CD4-positive, alpha-beta T cell treated with Interleukin-6 for 4 hours (primary cell): ENCODE data around the gene PASK.
A peak's percentile ranks its signal among the peaks of the same experiment; 100 is the strongest.
"Not testable (repeated sequence)": the region's sequence is repeated elsewhere in the genome, so short reads cannot be mapped to it uniquely, and the experiment has no call there.

ENCODE experiments used
- DNase-seq: peaks from one replicate; pipeline ENCODE4 v3.0.0-alpha.2; 2020; ENCODE audit warnings: mixed read lengths

The PASK gene

DNA sequence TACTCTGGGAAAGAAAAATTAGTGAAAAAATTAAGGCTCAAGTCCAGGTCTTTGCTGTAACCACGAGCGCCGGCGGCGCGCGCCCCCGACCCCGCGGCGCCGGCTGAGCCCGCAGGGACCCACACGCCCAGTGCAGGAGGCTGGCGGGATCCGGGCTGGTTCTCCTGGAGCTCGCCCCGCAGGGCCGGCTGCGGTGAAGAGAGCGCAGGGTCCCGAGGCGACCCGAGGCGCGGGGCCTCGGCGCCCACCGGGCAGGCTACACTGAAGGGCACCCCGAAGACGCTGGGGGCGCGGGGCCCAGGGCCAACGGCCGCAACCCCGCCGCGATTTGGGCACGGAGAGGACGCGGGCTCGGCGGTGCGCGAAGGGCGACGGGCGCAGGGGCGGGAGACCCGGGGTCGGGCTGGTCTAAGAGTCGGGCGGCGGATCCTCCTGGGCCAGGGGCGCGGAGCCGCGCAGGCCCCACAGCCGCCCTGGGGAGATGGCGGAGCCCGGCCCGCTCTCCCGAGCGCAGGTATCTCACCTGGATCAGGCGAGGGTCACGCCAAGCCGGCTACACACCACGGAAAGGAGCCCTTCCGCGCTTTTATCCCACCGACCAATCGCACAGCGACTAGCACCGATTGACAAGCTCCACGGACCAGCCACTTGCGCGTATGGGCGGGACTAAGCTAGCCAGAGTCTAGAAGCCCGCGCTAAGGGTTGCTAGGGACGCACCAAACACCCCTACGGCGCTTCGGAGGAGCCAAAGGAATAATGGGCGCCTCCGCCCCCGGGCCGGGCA lies at the start of gene PASK:
Gene PASK (minus strand): TSS at position 582 of the 784 bp plus-strand sequence. CDS start 6,440 bp downstream, outside the sequence.
- peak; percentile 95 for DNase-seq

DNA sequence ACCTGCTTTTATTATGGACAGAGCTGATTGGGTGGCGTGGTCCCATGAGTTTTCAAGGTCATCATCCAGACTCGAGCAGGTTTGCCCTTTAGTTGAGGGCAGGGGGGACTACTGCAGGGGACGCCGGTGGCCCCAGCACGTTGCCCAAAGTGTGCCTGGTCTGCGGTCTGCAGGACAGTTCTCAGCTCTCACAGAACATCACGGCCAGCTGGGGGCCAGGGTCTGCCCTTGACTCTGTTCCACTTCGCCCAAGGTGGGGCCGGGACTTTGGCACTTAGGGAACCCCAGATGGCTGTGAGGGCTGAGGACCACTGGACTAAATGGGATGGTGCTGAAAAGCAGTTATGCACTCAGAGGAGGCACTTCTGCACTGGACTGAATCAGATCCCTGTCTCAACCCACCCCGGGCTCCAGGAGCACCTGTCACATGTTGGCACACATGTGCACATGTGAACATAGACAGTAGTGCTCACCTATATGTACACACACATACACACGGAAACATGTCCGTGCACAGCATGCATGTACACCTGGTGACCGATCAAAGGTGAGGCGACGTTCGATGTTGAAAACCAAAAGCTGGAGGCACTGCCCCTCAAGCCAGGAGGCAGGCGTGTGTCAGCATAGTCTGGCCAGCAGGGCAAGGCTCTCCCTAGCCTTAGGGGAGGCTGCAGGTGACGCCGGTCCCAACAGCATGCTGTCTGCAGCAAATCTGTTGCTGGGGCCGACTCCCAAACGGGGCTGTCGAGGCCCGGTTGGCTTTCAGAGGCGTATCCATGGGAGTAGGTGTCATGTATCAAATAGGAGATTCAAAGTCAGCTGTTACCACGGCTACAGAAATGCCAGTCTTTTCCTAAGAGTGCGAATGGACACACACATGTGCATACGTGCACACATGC lies 49.4 kb upstream of the PASK start:
- no peak for DNase-seq

DNA sequence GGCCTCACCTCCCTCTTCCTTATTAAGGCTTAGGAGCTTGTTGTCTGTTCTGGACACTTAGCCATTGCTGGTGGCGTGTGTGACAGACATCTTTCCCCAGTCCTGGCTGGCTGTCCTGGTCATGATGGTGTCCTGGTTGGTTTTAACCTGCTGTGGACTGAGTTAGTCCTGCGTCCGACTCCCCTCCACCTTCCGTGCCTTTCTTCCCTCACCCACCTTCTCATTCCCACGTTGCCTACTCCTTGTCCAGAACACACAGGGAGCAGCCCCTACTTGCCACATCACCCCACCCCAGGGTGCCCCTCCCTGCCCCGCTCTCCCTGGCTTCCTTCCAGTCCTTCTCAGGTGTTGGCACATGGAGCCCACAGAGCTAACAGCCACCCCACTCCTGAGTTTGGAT lies 48.7 kb upstream of the PASK start:
- no peak for DNase-seq

DNA sequence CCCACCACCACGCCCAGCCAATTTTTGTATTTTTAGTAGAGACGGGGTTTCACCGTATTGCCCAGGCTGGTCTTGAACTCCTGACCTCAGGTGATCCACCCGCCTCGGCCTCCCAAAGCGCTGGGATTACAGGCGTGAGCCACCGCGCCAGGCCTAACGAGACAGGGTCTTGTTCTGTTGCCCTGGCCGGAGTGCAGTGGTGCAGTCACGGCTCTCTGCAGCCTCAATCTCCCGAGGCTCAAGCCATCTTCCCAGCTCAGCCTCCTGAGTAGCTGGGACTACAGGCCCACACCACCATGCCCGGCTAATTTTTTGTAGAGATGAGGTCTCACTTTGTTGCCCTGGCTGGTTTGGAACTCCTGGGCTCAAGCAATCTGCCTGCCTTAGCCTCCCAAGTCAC lies 48.0 kb upstream of the PASK start:
- not testable (repeated sequence) for DNase-seq

DNA sequence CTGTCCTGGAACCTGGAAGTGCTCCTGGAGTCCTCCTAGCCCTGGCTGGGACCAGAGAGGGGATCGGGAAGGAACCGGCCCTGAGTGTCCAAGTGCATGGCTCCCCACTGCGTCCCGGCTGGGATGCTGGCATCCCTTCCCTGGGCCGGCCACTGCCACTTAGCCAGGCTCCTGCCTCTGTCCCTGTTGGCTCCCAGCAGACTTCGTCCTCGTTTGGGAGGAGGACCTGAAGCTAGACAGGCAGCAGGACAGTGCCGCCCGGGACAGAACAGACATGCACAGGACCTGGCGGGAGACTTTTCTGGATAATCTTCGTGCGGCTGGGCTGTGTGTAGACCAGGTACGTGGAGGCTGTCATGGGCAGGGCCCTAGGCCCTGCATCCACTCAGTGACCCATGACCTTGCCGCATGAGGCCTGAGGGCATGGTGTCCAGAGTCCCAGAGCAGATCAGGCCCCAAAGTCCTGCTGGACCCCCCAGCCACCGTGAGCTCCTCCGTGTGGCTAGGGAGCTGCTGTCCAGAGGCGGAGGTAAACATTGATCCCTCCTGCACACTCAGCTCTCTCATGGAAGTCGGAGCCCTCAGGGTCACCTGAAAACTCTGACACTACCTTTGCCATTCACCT lies 46.3 kb upstream of the PASK start:
- no peak for DNase-seq

DNA sequence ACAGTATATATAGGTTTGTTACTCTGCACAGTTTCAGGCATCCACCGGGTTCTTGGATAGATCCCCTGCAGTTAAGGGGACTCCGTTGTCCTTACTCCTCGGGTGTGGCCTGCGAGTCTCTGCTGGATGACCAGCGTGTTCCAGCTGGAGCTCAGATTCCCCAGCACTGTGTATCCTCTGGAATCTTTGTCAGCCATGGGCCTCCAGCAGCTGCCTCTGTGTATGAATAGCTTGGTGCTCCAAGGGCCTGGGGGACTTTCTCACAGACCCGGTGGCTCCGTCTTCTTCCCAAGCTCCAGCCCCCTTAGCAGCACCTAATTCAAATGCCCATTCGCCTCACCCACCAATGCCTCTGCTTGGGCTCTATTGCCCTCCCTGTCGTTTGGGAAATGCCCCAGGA lies 45.5 kb upstream of the PASK start:
- no peak for DNase-seq

DNA sequence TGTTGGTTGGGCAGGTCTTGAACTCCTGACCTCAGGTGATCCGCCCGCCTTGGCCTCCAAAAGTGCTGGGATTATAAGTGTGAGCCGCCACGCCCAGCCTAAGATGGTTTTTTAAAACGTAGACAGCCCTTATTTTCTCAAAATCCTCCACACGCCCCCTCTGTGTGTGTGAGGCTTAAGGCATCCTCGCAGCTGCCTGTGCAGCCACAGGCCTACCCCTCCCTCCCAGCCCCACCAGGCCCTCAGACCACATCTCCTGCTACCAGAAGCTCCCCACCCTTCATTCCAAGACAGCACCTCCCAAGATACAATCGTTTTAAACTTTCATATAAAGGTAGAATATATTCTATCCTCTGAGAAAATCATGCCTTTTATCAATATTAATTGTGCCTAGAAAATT lies 44.0 kb upstream of the PASK start:
- DNase-seq = no peak

DNA sequence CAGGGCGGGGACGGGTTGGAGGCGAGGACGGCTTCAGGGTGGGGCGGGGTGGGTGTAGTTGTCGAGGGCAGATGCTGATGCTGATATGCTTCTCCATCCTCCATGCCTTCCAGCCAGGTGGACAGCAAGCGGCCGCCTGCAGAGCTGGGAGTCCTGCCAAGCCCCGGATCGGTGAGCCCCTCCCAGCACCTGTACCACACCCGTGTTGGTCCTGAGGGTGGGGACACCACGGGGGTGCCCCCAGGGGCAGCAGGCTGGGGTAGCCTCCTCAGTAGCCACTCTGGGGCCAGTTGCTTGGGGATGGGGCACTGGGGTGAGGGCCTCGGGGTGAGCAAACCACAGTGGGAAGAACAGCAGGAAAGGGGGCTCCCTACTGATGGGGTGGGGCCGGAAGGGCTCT lies 41.8 kb upstream of the PASK start:
- DNase-seq = no peak

DNA sequence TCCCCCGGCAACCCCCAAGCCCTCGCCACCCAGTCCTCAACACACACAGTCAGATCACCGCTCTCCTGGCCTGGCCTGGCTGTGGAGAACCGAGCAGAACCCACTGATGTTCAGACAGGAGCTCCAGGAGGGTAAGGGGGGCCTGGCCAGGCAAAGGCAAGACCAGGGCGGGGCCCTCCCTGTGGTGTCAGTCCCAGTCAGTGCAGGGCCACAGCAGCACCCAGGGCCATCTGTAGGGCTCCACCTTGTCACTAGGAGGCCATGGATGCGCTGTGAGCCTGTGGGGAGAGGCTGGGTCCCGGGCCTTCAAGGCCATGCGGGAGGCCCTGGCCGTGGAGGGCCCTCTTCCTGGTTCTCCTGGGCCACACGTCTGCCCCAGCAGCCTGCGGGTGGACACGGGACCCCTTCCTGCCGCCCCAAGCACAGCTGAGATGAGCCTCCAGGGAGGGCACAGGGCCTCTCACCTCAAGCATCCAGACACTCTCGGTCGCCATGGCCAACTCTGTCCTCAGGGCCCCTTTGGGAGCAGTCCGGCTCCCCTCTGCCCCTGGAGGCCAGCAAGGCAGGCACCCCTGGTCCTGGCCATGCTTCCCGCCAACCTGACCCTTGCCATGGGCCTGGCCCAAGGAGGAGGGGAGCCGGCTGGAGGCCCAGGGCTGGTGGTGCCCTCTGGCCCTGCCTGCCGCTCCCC lies 41.2 kb upstream of the PASK start:
- no peak for DNase-seq

DNA sequence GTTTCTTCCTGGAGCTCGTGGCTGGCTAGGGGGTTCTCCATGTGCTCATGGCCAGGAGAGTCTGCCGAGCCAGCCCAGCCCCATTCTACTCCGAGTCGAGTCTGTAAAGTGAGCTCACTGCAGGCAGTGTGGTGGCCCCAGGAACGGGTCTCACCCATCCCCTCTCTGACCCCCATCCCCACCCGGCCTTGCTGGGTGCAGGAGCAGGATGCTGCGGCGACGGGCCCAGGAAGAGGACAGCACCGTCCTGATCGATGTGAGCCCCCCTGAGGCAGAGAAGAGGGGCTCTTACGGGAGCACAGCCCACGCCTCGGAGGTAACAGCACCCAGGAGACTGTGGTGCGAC lies 40.6 kb upstream of the PASK start:
- DNase-seq = no peak

DNA sequence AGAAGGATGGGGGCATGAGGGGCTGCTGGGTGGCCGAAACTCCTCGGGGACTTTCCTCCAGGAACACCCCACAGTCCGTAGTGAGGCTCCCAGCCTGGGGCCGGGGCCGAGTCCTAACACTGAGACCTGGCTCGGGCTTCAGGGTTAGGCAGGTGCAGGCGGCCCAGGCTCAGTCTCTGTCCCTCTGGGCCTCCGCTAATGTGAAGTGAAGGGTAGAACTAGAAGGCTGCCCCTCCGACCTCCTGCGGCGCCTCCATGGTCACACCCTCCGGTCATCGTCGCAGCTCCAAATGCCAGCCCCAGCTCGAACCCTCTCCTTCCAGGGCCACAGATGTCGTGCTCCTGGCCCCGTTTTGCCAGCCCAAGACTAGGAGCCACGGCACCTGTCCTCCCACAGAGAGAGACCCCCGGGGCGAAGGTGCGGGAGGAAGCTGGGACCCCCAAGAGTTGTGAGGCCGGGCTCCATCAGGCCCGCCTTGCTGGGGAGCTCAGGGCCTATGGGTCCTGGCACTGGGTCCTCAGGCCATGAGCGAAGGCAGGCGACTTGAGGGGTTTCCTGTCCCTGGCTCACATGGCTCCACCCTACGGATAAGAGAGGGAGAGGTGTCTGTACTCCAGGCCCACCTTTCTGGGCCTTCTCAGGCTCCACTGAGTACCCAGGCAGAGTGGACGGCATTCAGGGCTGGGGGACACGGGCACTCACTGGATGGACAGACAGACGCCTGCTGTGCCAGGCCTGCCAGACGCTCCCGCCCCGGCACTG lies 40.0 kb upstream of the PASK start:
- DNase-seq = no peak

DNA sequence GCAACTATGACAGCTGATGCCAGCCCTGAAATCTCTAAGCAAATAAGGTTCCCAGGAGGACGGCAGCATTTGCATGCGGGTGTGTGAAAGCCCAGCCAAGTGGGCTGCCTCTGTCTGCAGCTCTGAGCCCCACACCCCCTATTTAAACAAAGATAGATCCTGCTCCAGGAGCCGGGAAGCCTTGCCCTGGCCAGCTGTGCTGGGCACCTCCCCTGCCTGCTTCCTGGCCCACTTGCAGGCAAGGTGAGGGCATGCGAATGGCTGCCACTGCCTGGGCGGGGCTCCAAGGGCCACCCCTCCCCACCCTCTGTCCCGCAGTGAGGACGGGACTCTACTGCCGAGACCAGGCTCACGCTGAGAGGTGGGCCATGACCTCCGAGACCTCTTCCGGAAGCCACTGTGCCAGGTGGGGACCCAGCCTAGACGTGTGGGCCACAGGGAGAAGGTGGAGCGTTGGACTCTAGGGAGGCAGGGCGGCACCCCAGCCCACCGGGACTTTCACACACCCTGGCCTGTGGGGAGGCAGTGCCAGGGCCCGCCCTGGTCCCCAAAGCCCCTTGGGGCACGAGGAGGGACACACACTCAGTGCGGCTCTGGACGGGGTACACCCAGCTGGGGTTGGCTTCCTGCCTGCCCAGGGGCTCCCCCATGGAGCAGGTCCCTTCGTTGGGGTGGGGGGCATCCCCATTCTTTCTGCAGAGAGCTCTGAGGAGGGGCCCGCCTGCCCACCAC lies 39.3 kb upstream of the PASK start, which contains the start of gene ANO7:
Gene ANO7 (plus strand): TSS at position 317 of the 732 bp plus-strand sequence. CDS start 1,387 bp downstream, outside the sequence.
- no peak for DNase-seq

DNA sequence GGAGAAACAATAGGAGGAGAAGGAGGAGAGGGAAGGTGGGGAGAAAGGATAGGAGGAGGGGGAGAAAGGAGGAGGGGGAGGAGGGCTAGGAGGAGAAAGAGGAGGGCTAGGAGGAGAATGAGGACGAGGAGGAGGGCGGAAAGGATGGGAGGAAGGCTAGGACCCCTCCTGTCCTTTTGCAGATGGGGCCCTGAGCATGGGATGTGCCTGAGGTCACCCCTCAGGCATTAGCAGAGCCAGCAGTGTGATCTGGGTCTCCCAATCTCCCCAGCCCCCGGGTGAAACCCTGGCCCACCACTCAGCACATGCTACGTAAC lies 38.6 kb upstream of the PASK start:
- DNase-seq = no peak

DNA sequence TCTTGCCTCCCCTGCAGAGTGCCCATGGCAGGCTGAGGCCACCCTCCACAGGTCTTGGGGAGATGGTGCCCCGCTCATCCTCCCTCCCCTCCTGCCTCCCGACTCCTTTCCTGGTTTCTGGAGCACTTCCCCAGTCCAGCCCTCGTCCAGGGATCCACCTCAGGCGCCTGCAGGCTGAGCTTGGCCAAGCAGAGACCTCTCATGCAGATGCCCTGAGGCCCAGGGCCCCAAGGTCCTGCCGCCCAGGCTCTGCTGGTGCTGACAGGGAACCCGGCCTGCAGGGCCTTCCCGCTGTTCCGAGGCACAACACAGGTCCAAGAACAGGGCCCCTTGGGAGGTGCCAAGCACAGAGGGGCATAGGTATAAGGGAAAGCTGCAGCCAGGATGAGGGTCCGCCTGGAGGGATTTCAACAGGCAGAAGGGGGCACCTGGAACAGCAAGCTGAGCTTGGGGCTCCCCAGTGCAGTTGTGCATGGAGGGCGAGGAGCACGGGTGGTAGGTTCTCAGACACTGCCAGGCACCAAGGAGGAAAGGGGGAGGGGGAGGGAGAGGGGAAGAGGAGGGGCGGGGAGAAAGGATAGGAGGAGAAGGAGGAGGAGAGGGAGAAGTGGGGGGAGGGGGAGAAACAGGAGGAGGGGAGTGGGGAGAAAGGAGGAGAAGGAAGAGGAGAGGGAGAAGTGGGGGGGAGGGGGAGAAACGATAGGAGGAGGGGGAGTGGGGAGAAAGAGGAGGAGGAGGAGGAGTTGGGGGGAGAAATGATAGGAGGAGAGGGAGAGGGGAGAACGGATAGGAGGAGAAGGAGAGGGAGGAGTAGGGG lies 38.0 kb upstream of the PASK start:
- DNase-seq = no peak

DNA sequence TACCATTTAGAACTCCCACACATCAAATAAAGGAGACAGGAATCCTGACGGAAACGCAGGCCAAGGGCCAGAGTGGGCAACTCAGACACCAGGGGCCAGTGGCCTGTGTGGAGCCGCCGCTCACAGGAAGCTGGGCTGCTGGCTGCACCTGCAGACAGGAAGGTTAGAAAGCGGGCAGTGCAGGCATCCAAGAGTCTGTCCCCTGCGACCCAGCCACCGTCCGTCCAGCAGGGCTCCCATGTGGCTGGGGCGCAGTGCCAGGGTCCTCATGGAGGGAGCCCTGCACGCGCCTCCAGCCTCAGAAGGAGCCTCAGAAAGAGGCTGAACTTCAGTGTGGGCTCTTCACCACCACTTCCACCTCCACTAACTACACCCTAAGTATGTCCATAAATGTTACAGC lies 36.7 kb upstream of the PASK start:
- no peak for DNase-seq

DNA sequence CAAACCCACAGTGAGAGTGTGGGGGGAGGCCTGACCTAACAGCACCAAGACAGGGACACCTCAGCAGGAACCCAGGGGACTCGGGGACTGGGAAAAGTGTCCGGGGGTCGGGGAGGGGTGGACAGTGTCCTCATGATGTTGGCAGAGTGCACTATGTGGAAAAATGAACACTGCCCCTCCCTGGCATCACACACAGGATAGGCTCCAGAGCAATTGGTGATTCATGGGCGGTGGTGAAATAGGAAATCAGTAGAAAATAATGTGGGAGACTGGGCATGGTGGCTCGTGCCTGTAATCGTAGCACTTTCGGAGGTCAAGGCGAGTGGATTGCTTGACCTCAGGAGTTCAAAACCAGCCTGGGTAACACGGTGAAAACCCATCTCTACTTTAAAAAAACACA lies 35.6 kb upstream of the PASK start:
- DNase-seq = no peak

DNA sequence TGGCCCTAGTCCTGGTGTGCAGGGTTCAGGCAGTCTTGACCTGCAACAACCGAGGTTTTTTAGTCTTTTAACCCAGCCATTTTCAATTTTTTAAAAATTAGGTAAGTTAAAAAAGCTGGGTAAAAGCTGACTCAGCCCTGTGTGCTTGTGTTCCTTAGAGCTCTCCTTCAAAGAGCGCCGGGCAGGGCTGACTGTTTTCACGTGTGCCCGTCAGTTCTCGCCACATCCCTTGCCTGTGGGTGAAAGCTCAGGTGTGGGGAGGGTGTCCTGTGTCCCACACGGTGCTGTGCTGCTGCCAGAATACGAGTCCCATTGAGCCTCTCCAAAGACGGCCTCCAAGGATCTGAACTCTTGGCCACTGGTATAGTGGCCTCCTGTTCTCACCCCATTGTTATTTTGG lies 33.9 kb upstream of the PASK start:
- DNase-seq = no peak

DNA sequence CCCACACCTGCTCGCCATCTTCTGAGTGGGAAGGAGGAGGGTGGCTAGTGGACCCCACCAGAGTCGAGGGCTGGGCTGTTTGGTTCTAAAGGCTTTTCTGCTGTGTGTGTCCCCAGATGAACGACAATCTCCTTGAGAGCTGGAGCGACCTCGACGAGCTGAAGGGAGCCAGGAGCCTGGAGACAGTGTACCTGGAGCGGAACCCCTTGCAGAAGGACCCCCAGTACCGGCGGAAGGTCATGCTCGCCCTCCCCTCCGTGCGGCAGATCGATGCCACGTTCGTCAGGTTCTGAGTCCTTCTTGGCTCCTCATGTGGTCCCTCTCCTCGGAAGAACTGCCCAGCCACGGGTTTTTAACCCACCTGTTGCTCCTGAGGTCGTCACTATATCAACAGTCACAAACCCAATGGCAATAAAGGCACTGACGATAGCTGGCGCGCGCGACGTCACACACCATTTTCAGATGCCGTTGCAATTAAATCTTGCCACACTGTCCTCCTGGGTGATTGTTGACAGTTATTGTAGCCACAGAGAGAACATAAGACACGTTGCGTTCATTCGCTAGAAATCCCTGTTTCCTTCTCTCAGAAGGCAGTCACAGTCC lies 33.4 kb upstream of the PASK start:
- DNase-seq = no peak

DNA sequence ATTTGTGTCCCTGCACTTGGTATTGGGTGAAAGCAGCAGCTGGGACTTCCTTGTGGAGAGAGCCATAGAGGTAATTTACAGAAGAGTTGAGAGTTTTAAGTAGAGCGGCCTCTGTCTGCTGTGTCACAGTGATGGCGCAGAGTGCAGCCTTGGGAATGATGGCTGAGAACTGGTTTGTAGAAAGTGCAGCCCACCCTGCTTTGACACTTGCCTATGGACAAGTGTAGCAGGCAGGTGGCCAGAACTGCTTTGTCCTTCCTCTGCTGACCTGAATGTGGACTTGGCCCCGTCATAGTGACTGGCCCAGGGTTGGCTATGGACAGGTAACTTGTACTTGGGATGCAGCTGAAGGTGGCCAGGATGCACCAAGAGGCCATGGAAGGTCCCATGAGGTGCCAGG lies 32.9 kb upstream of the PASK start:
- DNase-seq = no peak

DNA sequence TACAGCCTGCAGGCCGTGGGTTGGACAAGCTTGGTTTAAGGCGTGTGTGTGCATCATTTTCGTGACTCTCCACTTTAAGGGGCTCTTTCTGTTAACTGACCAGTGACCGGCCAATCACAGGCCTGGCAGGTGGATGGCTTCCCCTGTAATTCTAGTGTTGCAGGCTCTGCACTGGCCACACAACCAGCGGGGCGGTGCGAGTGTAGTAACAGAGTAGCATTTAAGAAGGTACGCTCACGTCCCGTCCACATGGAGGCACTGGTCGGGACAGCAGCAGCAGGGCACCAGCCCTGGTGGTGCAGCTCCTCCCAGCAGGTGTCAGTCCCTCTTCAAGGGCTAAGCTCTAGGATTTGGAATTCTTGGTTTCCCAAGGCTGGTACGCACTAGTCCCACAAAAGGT lies 31.2 kb upstream of the PASK start:
- no peak for DNase-seq
